ENCODE measurements around the gene ATP6V0C.

GRCh38 chr16:2483939-2484897 is 29.5 kb upstream of the ATP6V0C start:
- TF ChIP-seq CTCF (IDR thresholded peaks at IDR 0.05) = no peak
- TF ChIP-seq POLR2AphosphoS5 (IDR thresholded peaks at IDR 0.05) = no peak
